ENCODE data around the gene IL20.

Gene IL20

DNA sequence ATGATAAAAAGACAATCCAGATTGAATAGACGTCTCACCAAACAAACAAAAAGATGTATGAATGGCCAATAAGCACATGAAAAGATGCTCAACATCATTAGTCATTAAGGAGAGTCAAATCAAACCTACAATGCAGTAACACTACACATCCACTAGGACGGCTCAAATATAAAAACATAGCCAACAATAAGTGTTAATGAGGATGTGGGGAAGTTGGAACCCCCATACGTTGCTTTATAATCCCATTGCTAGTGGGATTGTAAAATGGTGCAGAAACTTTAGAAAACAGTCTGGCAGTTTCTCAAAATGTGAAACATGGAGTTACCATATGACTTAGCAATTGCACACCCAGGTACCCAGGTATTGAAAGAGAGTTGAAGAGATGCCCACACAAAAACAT is 17.1 kb downstream of the IL20 start:
- no peak for DNase-seq

DNA sequence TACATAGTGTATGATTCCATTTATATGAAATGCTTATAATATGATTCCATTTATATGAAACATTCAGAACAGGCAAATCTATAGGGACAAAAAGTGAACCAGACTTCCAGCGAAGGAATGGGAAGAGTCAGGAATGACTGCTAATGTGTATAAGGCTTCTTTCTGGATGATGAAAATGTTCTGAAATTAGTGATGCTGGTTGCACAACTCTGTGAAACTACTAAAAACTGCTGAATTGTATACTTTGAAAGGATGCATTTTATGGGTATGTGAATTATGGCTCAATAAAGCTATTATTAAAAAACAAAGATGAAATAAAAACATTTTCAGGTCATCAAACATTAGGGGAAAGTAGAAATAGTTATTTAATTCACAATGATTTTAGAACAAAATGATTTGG is 17.7 kb downstream of the IL20 start:
- DNase-seq = no peak

DNA sequence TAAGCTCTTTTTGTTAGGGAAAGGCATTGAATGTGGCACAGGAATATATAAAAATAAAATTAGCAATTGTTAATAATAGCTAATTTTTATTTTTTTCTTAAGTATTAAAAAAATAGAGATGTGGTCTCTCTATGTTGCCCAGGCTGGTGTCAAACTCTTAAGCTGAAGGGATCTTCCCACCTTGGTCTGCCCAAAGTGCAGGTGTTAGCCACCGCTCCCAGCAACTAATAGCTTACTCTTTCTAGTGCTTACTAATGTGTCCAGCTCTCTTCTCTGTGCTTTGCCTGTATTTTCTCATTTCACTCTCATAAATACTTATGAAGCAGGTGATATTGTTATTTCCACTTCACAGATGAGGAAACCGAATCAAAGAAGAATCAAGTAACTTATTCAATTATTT is 18.5 kb downstream of the IL20 start:
- DNase-seq = no peak

DNA sequence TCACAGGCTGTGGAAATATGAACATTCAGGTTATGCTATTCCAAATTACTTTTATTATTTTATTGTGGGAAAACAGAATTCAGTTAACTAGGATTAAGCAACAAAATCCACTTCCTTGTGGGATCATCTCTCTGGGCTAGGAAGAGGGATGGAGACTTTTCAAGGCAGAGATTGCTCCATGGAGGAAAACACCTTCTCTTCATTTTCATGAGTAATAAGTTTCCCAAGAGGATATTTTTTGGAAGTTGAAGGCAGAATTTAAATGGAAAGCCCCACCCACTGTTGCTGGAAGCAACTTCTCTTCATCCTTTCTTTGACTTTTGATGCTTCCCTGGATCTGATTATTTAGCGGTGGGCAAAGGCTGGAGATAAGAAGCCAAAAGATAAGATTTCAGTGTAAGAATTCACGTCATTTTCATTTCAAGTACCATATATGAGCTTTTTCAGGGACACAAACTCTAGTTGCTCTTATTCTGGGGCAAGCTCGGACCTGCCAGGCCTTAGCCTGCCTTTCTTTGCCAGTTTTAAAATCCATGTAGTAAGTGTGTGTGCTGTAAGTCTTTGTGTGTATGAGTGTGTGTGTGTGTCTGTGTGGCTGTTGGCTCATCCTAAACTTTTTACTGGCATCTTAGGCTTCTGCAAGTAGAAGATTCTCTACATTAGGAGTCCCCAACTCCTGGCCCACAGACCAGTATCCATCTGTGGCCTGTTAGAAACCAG is 20.1 kb downstream of the IL20 start:
- no peak for DNase-seq

DNA sequence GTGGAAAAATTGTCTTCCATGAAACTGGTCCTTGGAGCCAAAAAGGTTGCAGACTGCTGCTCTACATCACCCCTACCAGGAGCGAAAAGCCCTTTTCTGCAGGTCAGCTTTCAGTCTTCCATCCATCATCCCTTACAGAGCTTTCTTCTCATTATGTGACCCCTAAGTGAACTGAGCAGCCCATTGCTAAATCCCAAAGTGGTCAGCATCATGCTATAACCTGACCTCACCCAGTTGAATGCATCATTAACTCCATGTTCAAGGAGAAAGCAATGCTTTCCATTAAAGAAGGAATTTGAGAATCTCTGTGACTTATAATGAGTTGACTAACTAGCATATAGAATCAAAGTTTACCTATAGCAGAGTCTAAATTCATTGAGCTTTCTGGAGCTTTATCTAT is 21.4 kb downstream of the IL20 start:
- DNase-seq = no peak

DNA sequence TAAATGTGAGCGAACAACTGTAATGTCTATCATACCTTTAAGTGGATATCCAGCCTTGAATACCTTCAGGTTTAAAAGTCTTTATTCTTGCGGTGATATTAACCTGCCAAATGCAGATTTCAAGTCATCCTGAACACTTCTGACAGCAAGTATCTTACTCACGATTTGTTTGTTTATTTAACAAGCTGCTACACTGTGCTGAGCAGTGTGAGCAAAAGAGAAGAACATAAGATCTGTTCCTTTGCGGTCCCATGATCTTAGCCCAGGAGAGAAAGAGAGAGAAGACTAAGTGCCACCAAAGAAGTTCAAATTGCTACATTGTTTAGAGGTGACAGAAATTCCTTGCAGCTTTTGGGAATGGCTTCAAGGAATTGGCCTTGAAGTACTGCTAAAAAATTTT is 22.3 kb downstream of the IL20 start:
- DNase-seq = no peak

DNA sequence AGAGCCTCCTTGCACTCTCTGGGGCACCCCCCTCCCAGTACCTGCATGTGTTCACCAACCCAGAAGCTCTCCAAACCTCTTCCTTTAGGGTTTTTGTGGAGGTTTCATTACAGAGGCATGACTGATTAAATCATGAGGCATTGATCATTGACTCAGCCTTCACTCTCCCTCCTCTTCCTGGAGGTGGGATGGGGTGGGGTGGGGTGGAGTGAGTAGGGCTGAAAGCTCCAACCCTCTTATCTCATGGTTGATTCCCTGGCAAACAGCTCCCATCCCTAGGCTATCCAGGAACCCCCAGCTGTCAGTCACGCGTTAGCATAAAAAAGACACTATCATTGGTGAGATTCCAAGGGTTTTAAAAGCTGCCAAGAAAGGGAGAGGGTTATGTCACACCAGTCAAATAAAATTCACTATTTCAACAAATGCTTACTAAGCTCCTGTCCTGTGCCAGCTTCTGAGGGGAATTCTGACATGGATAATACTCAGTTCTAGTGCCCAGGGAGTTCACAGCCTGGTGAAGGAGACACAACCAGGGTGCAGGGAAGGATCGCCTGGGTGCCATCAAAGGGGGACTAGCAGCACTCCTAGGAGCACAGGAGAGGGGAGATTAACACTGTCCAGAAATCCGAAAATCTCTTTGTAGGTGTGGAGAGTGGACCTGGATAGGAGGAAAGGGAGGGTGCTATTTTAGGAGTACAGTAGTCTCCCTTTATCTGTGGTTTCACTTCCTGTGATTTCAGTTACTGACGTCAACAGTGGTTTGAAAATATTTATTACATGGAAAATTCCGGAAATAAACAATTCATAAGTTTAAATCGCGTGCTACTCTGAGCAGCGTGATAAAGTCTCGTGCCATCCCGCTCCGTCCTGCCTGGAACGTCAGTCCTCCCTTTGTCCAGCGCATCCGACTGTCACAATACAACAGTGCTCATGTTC is 25.0 kb downstream of the IL20 start:
- no peak for DNase-seq

DNA sequence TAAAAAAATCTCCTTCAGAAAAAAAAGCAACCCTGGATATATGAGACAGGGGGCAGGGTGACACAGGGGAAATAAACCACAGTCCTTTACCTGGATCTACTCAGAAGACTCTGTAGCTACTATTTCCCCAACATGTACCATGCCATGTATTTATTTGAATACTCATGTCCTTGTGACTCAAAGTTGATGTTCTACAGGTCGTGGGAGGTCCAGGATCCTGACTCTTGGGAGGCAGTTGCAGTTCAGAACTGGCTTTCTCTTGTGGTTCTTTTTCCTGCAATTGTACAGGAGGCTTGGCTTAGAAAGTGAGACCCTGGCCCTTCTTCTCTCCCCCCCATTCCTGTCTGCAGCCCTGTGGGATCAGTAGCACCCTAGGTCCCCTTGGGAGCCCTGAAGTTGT is 26.0 kb downstream of the IL20 start:
- no peak for DNase-seq

DNA sequence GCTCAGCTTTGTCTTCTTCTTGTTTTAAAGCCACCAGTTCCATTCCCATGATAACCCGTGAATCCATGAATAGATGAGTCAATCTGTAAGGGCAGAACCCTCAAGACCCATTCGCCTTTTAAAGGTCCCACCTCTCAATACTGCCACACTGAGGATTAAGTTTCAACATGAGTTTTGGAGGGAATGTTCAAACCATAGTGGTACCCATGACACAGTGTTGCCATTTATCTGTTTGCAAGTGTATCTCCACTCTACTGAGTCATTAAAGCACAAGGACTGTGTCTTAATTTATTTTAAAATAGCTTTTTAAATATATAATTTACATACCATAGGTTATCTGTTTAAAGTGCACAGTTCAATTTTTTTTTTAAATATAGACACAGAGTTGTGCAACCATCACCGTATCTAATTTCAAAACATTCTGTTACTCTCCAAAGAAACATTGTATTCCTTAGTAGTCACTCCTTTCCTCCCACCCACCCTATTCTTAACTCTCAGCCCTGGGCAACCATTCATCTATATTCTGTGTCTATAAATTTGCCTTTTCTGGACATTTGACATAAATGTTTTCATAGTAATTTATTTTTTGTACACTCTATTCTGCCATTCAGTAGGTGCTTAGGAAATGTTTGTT is 27.0 kb downstream of the IL20 start:
- DNase-seq = no peak

DNA sequence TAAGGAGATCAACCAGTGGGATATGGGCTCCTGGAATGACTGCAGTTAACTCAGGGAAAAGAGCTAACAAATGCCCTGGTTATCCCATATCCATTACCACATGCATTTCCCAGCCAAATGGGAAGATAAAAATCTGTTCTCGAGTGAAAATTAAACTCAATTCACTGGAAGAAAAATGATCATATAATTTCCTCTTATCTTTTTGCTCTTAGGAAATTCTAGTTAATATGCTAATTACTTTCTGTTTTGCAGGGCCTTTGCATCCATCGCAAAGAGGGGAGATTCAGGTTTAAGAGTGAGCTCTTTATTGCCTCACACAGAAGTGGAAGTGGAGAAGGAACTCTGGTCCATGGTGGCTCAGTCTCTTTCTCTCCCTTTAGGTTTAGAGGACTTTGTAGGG is 28.0 kb downstream of the IL20 start:
- no peak for DNase-seq

DNA sequence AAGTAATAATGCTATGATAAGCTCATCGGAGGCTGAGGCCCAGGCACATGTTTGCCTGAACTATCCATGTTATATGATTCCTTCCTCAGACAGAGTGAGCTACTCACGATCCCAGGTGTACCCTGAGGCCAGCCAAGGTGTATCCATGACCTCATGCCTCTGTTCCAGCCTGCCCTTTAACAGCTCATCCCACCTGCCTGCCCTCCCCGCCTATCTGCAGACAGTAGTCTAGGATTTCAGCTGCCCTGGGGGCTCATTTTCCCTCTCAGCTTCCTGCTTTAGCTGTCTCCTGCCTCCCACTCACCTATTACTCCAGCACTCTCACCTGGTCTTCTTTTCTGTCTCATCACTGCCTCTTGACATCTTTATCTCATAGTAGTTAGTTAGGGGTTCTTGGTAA is 29.9 kb downstream of the IL20 start:
- no peak for DNase-seq

DNA sequence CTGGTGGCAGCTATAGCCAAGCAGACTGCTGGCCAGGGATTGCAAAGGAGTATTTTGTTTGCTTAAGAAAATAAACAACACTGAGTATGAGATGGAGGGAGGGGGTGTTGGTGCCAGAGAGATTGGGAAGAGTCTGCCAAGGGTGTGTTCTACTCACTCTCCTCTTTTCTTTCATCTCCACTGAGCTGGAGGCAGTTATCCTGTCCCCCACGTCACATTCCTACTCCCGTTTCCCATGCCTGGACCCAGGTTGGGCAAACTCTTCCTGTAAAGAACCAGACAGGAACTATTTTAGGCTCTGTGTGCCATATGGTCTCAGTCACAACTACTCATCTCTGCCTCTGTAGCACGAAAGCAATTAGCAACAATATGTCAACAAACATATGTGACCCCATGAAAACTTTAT is 30.4 kb downstream of the IL20 start:
- no peak for DNase-seq

DNA sequence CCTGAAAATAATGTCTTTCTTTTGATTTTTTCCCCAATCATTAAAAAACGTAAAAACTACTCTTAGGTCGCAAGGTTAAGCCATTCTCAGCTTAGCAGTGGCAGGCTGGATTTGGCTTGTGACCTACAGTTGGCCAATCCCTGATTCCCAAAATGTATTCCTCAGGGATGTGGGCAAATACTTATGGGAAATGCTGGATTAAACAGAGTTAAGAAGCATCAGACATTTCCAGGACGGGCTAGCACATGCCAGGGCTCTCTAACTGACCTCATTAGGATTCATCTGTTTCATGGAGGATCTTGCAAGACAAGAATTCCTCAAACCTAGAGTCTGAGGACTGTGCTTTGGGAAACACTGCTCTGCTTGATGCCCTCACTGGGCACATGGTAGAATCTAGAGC is 30.8 kb downstream of the IL20 start:
- no peak for DNase-seq

DNA sequence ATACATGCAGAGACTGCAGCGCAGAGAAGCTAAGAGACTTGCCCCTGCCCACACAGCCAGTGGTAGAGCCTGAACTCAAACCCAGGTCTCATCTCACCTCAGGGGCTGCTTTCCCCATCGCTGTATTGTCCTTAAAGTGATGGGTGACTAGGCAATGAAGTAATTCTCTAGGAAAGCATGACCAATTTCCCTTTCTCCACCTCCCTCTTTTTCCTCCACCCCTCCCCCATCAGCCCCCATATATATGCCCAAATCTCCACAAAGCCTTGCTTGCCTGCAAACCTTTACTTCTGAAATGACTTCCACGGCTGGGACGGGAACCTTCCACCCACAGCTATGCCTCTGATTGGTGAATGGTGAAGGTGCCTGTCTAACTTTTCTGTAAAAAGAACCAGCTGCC is 31.8 kb downstream of the IL20 start, which contains the start of gene IL24:
TSS of gene IL24 (plus strand) at position 269 of the 400 bp plus-strand sequence. CDS start 390 bp downstream, outside the sequence.
- no peak for DNase-seq

DNA sequence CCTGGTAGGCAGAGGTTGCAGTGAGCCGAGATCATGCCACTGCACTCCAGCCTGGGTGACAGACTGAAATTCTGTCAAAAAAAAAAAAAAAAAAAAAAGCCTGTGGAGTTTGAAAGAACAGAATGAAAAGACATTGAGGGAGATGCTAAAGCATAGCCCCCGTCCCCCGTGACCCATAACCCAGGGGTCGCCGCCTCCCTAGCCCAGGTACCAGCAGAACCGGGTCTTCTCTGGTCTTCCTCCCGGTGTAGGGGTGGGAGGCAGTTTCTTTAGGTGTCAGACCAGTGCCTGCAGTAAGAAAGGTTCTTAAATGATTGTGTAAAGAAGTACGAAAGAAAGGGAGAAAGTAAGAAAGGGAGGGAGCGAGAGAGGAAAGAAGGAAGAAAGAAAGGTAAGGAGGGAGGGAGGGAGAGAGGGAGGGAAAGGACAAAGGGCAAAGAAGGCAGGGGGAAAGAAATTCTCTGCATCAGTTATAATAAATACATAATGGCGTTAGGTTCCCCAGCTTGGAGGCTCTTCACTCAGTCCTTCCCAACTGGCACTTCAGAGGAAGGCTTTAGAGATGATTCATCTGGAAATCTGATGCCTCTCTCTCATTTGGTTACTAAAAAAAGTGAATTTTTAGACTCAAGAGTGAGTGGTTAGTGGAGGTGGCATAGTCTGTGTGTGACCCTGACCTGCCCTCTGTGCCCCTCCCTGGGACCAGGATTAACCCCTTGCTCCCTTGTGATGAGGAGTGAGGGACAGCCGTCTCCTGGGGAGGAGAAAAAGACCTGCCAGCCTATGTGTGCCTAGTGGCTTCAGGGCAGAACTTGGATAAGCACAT is 32.9 kb downstream of the IL20 start:
- DNase-seq = no peak

DNA sequence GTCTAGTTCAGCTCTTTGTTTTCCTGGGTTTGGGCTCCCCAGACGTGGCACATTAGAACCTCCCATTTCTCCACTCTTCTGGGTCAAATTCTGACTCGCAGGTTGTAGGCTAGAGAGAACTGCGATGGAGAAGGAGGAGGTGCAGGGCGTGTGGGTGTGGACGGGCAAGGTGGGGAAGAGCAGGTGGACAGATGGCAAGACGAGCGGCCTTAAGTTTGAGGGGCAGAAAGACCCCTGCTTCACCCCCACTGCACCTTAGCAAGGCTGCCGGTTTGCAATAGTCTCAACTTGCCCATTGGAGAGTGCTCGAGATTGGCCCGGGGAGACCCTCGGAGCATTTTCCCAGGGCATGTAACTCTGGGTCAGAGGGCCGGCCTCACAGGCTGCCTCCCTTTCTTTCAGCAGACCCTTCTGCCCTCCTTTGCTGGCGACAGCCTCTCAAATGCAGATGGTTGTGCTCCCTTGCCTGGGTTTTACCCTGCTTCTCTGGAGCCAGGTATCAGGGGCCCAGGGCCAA is 33.5 kb downstream of the IL20 start:
- no peak for DNase-seq

DNA sequence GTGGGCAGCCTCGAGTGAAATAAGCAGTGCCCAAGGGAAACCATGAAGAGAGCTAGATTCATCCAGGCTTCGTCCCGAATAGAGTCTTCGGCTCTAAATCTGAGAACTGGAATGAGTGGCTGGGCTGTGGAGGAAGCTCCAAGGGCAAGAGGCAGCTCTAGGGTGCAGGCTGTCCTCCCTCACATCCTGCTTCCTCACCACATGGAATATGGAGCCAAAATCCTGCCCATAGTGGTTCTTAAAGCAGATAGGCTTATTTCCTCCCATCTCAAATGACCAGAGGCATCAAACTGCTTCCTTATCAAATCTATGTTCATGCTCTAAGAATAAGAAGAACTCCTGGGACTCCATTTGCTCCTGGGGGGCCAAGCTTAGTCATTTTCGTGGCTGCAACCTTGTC is 34.3 kb downstream of the IL20 start:
- no peak for DNase-seq

DNA sequence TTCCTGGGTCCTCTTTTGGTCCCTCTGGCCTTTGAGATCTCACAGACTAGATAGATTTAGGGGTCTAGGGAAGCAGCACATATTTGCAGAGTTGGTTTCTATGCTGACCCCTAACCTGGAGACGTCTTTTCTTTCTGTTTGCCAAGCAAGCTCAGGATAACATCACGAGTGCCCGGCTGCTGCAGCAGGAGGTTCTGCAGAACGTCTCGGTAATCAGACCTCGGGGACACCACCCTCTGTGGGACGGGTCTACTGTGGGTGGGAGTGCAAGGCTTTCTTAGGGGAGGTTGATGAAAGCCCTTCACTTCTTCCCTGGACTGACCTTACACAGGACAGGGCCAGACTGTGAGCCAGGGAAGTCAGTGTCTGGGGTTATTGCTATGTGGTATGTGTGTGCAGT is 34.7 kb downstream of the IL20 start:
- no peak for DNase-seq

DNA sequence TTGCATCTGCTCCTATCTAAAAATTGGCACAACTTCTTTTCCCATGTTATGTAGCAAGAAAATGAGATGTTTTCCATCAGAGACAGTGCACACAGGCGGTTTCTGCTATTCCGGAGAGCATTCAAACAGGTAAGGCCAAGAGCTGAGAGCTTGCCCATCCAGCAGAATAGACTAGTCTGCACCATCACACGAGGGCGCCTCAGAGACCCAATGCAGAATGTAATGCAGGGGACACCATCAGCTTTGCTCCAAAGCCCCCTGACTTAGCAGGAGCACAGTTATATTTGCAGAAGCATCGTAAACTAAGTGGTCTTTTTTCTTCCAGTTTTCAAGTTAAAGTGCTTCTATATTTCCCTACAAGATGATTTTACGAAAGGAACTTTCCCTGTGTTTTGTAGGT is 36.5 kb downstream of the IL20 start:
- DNase-seq = no peak

DNA sequence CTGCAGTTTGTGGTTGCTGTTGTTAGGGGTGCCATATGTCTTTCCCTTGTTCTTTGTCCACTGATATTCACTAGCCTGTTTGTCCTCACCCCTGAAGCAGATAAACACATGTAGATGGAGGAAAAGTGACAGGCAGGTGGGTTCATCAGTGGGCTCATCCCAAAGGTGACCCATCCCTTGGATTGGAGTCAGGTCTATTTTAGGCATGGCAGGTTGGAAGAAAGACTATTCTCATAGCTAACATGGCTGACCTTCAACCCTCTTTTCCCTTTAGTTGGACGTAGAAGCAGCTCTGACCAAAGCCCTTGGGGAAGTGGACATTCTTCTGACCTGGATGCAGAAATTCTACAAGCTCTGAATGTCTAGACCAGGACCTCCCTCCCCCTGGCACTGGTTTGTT is 37.3 kb downstream of the IL20 start:
- DNase-seq = no peak

DNA sequence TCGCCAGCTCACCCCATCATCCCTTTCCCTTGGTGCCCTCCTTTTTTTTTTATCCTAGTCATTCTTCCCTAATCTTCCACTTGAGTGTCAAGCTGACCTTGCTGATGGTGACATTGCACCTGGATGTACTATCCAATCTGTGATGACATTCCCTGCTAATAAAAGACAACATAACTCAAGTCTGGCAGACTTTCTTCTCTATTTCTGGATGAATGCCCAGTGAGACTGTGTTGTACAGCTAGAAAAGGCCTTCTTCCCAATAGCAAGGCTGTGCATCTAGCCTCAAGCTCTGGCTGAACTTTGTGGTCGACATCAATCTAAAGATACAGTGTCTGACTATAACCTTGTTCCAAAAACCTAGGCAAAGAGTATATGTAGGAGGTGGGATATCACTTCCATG is 38.3 kb downstream of the IL20 start:
- DNase-seq = no peak

DNA sequence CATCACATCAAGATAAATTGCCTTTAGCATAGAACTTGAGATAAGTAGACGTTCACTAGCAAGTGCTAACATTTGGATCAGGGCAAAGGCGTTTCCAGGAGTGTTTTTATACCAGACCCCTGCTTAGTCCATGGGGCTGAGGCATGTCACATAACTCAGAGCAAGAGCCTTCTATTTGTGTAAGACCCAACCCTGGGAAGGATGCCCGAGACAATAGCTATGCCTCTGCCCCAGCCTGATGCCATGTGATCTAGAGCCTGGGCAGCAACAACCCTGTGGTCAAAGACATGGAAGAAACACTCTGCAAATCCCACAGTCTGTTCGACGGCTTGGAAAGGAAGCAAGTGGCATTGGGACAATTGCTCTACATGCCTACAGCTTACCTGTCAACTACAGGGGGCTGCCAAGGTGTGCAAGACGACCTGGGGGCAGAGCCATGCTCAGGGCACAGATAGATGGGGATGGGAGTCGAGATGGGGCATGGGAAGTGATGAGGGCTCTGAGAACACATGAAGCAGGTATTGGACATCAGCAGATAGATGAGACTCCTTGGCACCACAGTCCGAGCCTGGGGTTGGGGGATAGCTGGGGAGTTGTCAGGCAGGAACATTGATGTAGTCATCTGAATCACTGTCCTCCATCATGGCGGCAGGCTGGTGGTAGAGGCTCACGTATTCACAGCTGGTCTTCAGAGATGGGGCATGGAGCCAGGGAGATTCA is 39.2 kb downstream of the IL20 start:
- no peak for DNase-seq

All from KG1 (cell line).